Ishikawa (cell line): ENCODE results near the gene RYR2.

Experiments
- CEBPB ChIP-seq: IDR thresholded peaks from 2 replicates; pipeline ENCODE4 v1.6.1; 2012
- EGR1 ChIP-seq: IDR thresholded peaks from 2 replicates; pipeline ENCODE4 v1.6.1; 2012
- MAX ChIP-seq: IDR thresholded peaks from 2 replicates; pipeline ENCODE4 v1.6.1; 2012
- RAD21 ChIP-seq: IDR thresholded peaks from 2 replicates; pipeline ENCODE4 v1.6.1; 2012; ENCODE audit warnings: low read depth
- REST ChIP-seq: IDR thresholded peaks from 2 replicates; pipeline ENCODE4 v1.6.1; 2012; ENCODE audit warnings: low read depth, mild to moderate bottlenecking
- TCF12 ChIP-seq: IDR thresholded peaks from 2 replicates; pipeline ENCODE4 v1.6.1; 2012; ENCODE audit warnings: low read depth
- TEAD4 ChIP-seq: IDR thresholded peaks from 2 replicates; pipeline ENCODE4 v1.6.1; 2012

DNA sequence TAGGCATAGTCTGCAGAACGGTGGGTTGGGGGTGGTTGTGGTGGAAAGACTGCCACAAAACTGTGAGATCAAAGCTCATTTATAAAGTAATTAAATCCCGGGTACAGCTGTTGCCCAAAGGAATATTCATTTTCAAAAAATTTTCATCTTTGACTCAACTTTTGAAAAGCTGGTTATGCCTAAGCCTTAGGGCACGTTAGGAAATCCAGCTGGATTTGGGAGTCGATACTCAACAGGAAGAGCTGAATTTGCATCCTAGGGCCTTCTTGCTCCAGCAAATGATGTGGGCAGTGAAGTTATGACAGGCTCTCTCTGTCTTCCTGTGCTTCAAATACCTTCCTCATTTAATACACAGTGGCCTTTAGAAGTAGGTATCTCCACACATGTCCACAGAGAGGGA is 817.0 kb downstream of the RYR2 start:
- TF ChIP-seq REST (no peak), MAX (no peak), CEBPB (no peak), TEAD4 (no peak), EGR1 (no peak), TCF12 (no peak), RAD21 (no peak)
